Upper lobe of left lung (tissue), 6 donors: ENCODE data around the gene SIGLEC1. TPM values are rescaled to one million over a fixed set of nuclear protein-coding genes. Genes with fewer than 3 reads are reported as not detected.

Experiments used
- ATAC-seq, 2 donors: fragments of 200-7000 bp; cut with Tn5 transposase; one replicate each; pipeline ENCODE4 v1.9.1; 2022; ENCODE audit warnings: mild to moderate bottlenecking in 2 of 2, moderate library complexity in 2 of 2; ENCODE audit not compliant: low FRiP score in 2 of 2
- DNase-seq, 2 donors: peaks; one replicate each; pipeline ENCODE4 v3.0.0-alpha.2; 2019 to 2020
- H3K27ac ChIP-seq, 4 donors: fragments of 200-600 bp; sonication (generic); one replicate each; pipeline ENCODE4 v1.5.1; 2016 to 2019
- H3K27me3 ChIP-seq, 4 donors: fragments of 200-600 bp; sonication (generic); one replicate each; pipeline ENCODE4 v1.5.1; 2017 to 2019
- H3K36me3 ChIP-seq, 4 donors: fragments of 200-600 bp; sonication (generic); one replicate each; pipeline ENCODE4 v1.5.1; 2016 to 2019
- H3K4me1 ChIP-seq, 4 donors: fragments of 200-600 bp; sonication (generic); one replicate each; pipeline ENCODE4 v1.5.1; 2018 to 2019
- H3K4me3 ChIP-seq, 4 donors: fragments of 200-600 bp; sonication (generic); one replicate each; pipeline ENCODE4 v1.5.1; 2017 to 2019; ENCODE audit warnings: mild to moderate bottlenecking in 2 of 4, moderate library complexity in 1 of 4
- H3K9me3 ChIP-seq, 4 donors: fragments of 200-600 bp; sonication (generic); one replicate each; pipeline ENCODE4 v1.5.1; 2018 to 2019
- EP300 ChIP-seq, 4 donors: sonication (generic); formaldehyde crosslinking; IDR thresholded peaks; one replicate each; pipeline ENCODE4 v1.5.1; 2017; ENCODE audit warnings: antibody characterized with exemption in 4 of 4, control low read depth in 2 of 4
- POLR2A ChIP-seq, 4 donors: fragments of 450-650 bp; IDR thresholded peaks; one replicate each; pipeline ENCODE4 v1.5.1; 2016 to 2017; ENCODE audit warnings: antibody characterized with exemption in 4 of 4, mild to moderate bottlenecking in 2 of 4
- POLR2AphosphoS5 ChIP-seq, 2 donors: sonication (generic); formaldehyde crosslinking; IDR thresholded peaks; one replicate each; pipeline ENCODE4 v1.5.1; 2017; ENCODE audit warnings: antibody characterized with exemption in 2 of 2
- WGBS, 2 donors: methylation state at CpG; one replicate each; pipeline ENCODE4 v1.1.5; 2017 to 2018; 5-methylcytosine and 5-hydroxymethylcytosine counted together
- total RNA-seq, 6 donors: library from RNA; depleted of rRNA in 4 of 6; stranded (reverse); fragments of >200 nt in 4 of 6; gene quantifications; one replicate each; pipeline versions ENCODE4 v1.1.0 to v1.2.1, GENCODE V29; 2016 to 2021
- TF ChIP-seq, protein P1 (sequence below), 6 experiments: fragments of 450-650 bp in 4 of 6; fragments of 200-600 bp in 2 of 6; sonication (generic) in 2 of 6; IDR thresholded peaks; one replicate each; pipeline ENCODE4 v1.5.1; 2016 to 2019; ENCODE audit warnings: antibody characterized with exemption in 6 of 6
- donor health status: DM: no; HTN: no; CAD: no; lungs with moderate emphysema.
- donor health status: DM: no; HTN: yes; CAD: no; lungs with severe emphysema.

The SIGLEC1 gene
- total RNA-seq, 6 donors from 2014 or later = 14.4 to 69.9 (median 60.7) TPM

GRCh38 chr20:3751305-3751674 lies 38.9 kb upstream of the SIGLEC1 start:
- TF ChIP-seq, protein P1, sequence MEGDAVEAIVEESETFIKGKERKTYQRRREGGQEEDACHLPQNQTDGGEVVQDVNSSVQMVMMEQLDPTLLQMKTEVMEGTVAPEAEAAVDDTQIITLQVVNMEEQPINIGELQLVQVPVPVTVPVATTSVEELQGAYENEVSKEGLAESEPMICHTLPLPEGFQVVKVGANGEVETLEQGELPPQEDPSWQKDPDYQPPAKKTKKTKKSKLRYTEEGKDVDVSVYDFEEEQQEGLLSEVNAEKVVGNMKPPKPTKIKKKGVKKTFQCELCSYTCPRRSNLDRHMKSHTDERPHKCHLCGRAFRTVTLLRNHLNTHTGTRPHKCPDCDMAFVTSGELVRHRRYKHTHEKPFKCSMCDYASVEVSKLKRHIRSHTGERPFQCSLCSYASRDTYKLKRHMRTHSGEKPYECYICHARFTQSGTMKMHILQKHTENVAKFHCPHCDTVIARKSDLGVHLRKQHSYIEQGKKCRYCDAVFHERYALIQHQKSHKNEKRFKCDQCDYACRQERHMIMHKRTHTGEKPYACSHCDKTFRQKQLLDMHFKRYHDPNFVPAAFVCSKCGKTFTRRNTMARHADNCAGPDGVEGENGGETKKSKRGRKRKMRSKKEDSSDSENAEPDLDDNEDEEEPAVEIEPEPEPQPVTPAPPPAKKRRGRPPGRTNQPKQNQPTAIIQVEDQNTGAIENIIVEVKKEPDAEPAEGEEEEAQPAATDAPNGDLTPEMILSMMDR (IDR thresholded peaks at IDR 0.05) = peak in 1 of 6 experiments; percentile 8
- TF ChIP-seq POLR2AphosphoS5 (IDR thresholded peaks at IDR 0.05) (no peak), POLR2A (IDR thresholded peaks at IDR 0.05) (no peak), EP300 (IDR thresholded peaks at IDR 0.05) (no peak)
- peak overlapping the region in 3 of 4 donors; percentile 41 to 49 (median 48) for H3K4me3 ChIP-seq
- DNase-seq = no peak
- peaks cover 0 to 58% (median 23%) of the 10 kb centered on the region in 4 donors for H3K36me3 ChIP-seq
- WGBS, 2 donors = 85 to 87% methylated on average over 9 to 29 of the region's 31 CpGs
- no peaks in the 10 kb centered on the region for H3K9me3 ChIP-seq
- H3K27ac ChIP-seq = no peak overlapping the region
- no peak for ATAC-seq
- H3K27me3 ChIP-seq = no peaks in the 10 kb centered on the region
- H3K4me1 ChIP-seq = peaks cover 6 to 45% (median 12%) of the 10 kb centered on the region in 4 donors

DNA sequence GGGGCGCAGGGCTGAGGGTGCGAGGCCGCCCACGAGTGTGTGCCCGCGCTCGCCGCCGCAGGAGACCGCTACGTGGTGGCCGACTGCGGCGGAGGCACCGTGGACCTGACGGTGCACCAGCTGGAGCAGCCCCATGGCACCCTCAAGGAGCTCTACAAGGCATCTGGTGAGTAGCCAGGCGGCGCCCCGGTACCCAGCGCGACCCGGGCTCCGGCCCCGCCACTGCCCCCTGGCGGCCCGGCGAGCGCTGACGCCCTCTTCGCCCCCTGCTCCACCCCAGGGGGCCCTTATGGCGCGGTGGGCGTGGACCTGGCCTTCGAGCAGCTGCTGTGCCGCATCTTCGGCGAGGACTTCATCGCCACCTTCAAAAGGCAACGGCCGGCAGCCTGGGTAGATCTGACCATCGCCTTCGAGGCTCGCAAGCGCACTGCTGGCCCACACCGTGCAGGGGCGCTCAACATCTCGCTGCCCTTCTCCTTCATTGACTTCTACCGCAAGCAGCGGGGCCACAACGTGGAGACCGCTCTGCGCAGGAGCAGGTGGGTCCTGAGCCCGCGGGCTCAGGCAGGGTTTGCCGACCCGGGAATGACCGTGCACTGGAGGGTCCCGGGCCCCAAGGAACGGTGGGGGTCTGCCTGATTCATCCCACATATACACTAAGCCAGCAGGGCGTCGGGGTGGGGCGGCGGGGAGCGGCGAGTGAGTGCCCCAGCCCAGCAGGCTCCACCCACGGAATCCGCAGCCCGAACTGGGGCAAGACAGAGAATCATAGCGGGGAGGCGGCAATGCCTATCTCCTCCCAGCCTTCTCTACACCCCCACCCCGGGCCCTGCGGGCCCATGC lies 37.5 kb upstream of the SIGLEC1 start:
- H3K36me3 ChIP-seq = peaks cover 0 to 69% (median 26%) of the 10 kb centered on the region in 4 donors
- H3K27me3 ChIP-seq = no peaks in the 10 kb centered on the region
- no peak overlapping the region for H3K4me3 ChIP-seq
- 62 to 74% methylated on average over 12 to 54 of the region's 72 CpGs for WGBS, 2 donors
- no peak for ATAC-seq
- TF ChIP-seq EP300 (IDR thresholded peaks at IDR 0.05) (no peak), POLR2A (IDR thresholded peaks at IDR 0.05) (no peak), POLR2AphosphoS5 (IDR thresholded peaks at IDR 0.05) (no peak)
- TF ChIP-seq, protein P1 (IDR thresholded peaks at IDR 0.05) = peak; percentile 49 to 79 (median 72)
- DNase-seq = peak; percentile 42 to 91
- H3K4me1 ChIP-seq = peaks cover 12 to 53% (median 18%) of the 10 kb centered on the region in 4 donors
- H3K9me3 ChIP-seq = no peaks in the 10 kb centered on the region
- no peak overlapping the region for H3K27ac ChIP-seq

DNA sequence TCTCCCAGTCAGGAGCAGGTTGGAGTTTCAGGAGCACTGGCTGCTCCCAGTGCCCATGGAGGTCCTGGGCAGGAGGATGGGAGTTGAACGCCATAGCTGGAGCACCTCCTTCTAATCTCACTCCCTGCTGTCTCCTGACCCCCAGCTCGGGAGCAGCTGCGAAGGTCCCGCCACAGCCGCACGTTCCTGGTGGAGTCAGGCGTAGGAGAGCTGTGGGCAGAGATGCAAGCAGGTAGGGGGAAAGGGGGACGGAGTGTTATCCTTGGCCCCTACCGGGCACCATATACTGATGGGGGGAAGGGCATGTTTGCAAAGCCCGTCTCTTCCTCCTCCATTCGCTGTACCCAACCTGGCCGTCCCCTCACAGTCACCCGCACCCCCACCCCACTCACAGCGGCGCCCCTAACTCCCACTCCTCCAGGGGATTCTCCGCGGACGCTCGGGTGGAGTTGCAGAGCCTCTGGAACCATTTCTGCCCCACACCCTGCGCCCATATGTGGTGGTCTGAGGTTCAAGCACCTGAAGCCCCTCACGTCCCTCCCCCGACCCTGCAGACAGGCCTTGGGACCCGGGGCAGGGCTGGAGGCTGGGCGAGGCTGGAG lies 36.8 kb upstream of the SIGLEC1 start:
- no peaks in the 10 kb centered on the region for H3K9me3 ChIP-seq
- no peak for ATAC-seq
- H3K4me1 ChIP-seq = peaks cover 18 to 61% (median 24%) of the 10 kb centered on the region in 4 donors
- TF ChIP-seq EP300 (IDR thresholded peaks at IDR 0.05) (no peak), POLR2A (IDR thresholded peaks at IDR 0.05) (no peak), POLR2AphosphoS5 (IDR thresholded peaks at IDR 0.05) (no peak)
- TF ChIP-seq, protein P1 (IDR thresholded peaks at IDR 0.05) = no peak
- H3K27me3 ChIP-seq = no peaks in the 10 kb centered on the region
- peaks cover 0 to 74% (median 26%) of the 10 kb centered on the region in 4 donors for H3K36me3 ChIP-seq
- no peak overlapping the region for H3K27ac ChIP-seq
- H3K4me3 ChIP-seq = no peak overlapping the region
- no peak for DNase-seq
- 77 to 80% methylated on average over 20 to 24 of the region's 24 CpGs for WGBS, 2 donors

- Histone ChIP-seq H3K36me3 (peaks cover 0 to 86% (median 26%) of the 10 kb centered on the region in 4 donors), H3K4me3 (no peak overlapping the region), H3K27ac (no peak overlapping the region), H3K27me3 (no peaks in the 10 kb centered on the region), H3K9me3 (no peaks in the 10 kb centered on the region), H3K4me1 (peaks cover 15 to 55% (median 26%) of the 10 kb centered on the region in 4 donors)
- no peak for TF ChIP-seq EP300 (IDR thresholded peaks at IDR 0.05)
- TF ChIP-seq POLR2AphosphoS5 (IDR thresholded peaks at IDR 0.05) = no peak
- no peak for TF ChIP-seq POLR2A (IDR thresholded peaks at IDR 0.05)
- TF ChIP-seq, protein P1 (IDR thresholded peaks at IDR 0.05) = no peak
- ATAC-seq (no peak), DNase-seq (peak in 1 of 2 donors; percentile 66)
- 88 to 100% methylated on average over 9 to 12 of the region's 16 CpGs for WGBS, 2 donors
These were observed 35.7 kb upstream of the SIGLEC1 start for GRCh38 chr20:3748073-3748472.
